Measurements from ENCODE around the gene CEP44.
"Not testable (repeated sequence)": the region's sequence is repeated elsewhere in the genome, so short reads cannot be mapped to it uniquely, and the experiment has no call there.

- not testable (repeated sequence) for TF ChIP-seq CTCF (IDR thresholded peaks at IDR 0.05); POLR2A (IDR thresholded peaks at IDR 0.05); POLR2AphosphoS5 (IDR thresholded peaks at IDR 0.05; ENCODE audit: insufficient read depth in 1 of 2, low read depth in 1 of 2)
Measured at GRCh38 chr4:174295142-174295541, 11.4 kb downstream of the CEP44 start.
